Progenitor cell of endocrine pancreas (in vitro differentiated cells): ENCODE results near the gene ROBO2. TPM values are rescaled to one million over a fixed set of nuclear protein-coding genes. Genes with fewer than 3 reads are reported as not detected.

ENCODE experiments used
- DNase-seq: peaks from one replicate; pipeline ENCODE4 v3.0.0; 2021; ENCODE audit warnings: low spot score; ENCODE audit not compliant: unreplicated experiment
- H3K27ac Mint-ChIP-seq: 2 replicates; pipeline ENCODE4 v1.8.0; 2021; ENCODE audit warnings: mild to moderate bottlenecking, moderate library complexity, mixed read lengths
- H3K27me3 Mint-ChIP-seq: 2 replicates; pipeline ENCODE4 v1.8.0; 2021; ENCODE audit warnings: mixed read lengths
- H3K36me3 Mint-ChIP-seq: 2 replicates; pipeline ENCODE4 v1.8.0; 2022; ENCODE audit warnings: mixed read lengths; ENCODE audit not compliant: insufficient read depth
- H3K4me1 Mint-ChIP-seq: 2 replicates; pipeline ENCODE4 v1.8.0; 2021; ENCODE audit warnings: low read depth, mixed read lengths
- H3K4me3 Mint-ChIP-seq: 2 replicates; pipeline ENCODE4 v1.8.0; 2021; ENCODE audit warnings: low read depth, mild to moderate bottlenecking, moderate library complexity, mixed read lengths
- H3K9me3 Mint-ChIP-seq: 2 replicates; pipeline ENCODE4 v1.8.0; 2021; ENCODE audit warnings: low read depth, mixed read lengths
- total RNA-seq: library from RNA; stranded (reverse); gene quantifications from 2 replicates; pipeline ENCODE4 v1.2.1, GENCODE V29; 2021
- TF ChIP-seq, protein P1 (sequence below): fragments of 200-600 bp; sonication (generic); IDR thresholded peaks from one replicate; pipeline ENCODE4 v1.5.0; 2021; ENCODE audit warnings: antibody characterized with exemption, mild to moderate bottlenecking; ENCODE audit not compliant: unreplicated experiment

ROBO2 gene
- total RNA-seq, 1 donor from 2014 or later = 75.2 TPM

DNA sequence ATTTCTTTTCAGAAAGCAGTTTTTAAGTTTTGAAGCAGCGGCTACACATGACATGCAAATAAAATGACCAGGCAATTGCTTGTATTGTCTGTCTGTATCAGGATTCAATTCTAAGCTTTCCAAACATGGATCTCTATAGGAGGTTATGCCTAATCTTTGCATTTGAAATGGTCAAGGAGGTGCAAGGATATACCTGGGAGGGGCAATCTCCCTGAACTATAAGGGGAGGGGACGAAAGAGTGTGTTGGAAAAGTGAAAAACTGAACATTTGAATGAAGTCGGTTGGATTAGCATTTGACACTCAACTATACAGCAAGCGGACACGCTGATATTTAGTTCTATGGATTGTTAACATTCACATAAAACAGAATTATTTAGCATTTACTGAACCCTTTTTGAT, 11.7 kb downstream of the ROBO2 start:
- Mint-ChIP-seq H3K27me3 (no peaks in the 10 kb centered on the region), H3K9me3 (peaks cover 6% of the 10 kb centered on the region), H3K36me3 (peaks cover 6% of the 10 kb centered on the region), H3K4me1 (peaks cover 31% of the 10 kb centered on the region), H3K4me3 (no peak overlapping the region), H3K27ac (peak overlapping the region; percentile 79)
- TF ChIP-seq, protein P1, sequence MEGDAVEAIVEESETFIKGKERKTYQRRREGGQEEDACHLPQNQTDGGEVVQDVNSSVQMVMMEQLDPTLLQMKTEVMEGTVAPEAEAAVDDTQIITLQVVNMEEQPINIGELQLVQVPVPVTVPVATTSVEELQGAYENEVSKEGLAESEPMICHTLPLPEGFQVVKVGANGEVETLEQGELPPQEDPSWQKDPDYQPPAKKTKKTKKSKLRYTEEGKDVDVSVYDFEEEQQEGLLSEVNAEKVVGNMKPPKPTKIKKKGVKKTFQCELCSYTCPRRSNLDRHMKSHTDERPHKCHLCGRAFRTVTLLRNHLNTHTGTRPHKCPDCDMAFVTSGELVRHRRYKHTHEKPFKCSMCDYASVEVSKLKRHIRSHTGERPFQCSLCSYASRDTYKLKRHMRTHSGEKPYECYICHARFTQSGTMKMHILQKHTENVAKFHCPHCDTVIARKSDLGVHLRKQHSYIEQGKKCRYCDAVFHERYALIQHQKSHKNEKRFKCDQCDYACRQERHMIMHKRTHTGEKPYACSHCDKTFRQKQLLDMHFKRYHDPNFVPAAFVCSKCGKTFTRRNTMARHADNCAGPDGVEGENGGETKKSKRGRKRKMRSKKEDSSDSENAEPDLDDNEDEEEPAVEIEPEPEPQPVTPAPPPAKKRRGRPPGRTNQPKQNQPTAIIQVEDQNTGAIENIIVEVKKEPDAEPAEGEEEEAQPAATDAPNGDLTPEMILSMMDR = no peak
- no peak for DNase-seq

DNA sequence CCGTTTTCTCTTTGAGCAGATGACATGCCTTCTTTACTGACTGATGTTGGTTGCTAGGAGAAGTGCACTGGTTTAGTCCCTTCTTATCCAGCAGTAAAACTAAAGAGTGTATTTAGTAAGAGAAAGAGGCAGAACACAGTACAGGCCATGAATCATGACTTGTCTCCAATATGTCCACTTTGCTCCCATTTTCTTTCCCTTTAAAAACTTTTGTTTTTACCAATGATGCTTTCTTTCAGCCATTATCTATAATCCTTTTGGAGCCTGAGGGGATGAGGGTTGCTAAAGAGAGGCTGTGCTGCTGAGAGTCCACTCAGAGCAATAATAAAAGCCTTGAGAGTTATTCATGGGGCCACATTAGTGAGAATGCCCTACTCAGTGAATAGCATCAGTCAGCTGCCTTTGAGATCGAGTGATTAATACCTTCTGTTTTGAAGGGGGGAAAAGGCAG, 12.2 kb downstream of the ROBO2 start:
- no peaks in the 10 kb centered on the region for H3K27me3 Mint-ChIP-seq
- TF ChIP-seq, protein P1 = no peak
- peaks cover 31% of the 10 kb centered on the region for H3K4me1 Mint-ChIP-seq
- H3K9me3 Mint-ChIP-seq = peaks cover 2% of the 10 kb centered on the region
- DNase-seq = no peak
- peak overlapping the region; percentile 79 for H3K27ac Mint-ChIP-seq
- peaks cover 5% of the 10 kb centered on the region for H3K36me3 Mint-ChIP-seq
- no peak overlapping the region for H3K4me3 Mint-ChIP-seq

DNA sequence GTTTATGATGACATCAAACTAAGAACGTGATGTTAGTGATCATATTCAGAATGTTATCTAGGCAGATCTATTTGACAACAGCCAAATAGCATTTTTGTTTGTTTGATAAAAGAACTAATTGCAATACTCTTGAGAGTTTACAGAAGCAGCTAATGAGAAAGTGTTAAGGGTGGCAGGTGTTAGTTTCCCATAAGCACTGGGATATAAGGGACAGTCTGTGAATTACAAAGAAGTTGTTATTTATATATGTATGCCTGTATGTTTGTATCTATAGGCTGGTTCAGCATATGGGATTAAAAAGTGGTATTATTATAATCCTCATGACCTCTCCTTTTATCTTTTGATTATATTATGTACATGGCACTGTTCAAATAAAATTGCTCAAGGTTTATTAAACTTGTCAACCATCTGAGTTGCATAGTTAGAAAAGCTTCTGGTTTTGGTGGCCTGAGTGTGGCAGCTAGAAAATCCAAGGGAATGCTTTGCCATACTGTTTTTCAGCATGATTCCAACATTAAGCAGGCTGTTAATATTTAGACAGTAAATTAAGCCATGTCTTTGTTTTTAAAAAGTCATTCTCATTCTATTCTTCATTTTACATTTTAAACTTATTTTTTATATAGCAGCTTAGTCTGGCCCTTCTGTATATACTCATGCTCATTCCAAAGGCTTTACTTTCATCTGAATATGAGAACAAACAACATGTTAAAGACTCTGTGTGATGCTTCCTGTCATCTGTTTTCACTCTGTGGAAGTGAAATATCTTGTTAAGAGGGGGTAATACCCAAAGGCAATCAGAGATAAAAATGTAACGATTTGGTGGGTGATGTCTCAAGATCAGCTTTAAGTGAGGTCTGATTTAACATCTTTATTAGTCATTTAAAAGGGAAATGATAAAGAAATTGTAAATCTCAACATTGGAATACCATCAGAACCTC, 13.1 kb downstream of the ROBO2 start:
- Mint-ChIP-seq H3K27ac (peak overlapping the region; percentile 61), H3K4me1 (peaks cover 31% of the 10 kb centered on the region), H3K36me3 (peaks cover 5% of the 10 kb centered on the region), H3K27me3 (no peaks in the 10 kb centered on the region), H3K9me3 (peaks cover 2% of the 10 kb centered on the region), H3K4me3 (no peak overlapping the region)
- no peak for DNase-seq
- TF ChIP-seq, protein P1 = no peak

DNA sequence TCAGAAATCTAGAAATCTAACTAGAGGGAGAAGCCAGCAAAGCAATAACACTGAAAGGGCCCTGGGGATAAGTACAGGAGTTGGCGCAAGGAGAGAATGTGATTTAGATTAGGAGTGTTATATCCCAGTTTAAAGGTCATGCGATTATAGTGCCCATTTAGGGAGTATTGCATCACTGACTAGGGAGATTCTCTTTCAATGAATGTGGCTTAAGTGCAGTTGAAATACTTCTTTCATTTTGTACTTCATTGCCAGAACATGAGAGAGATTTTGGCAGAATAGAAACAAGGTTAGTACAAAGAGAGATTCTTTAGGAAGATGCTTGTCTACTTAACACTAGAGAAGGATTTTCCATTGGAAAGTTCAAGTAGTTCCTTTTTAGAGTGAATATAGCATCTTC, 13.9 kb downstream of the ROBO2 start:
- H3K4me1 Mint-ChIP-seq = peaks cover 27% of the 10 kb centered on the region

DNA sequence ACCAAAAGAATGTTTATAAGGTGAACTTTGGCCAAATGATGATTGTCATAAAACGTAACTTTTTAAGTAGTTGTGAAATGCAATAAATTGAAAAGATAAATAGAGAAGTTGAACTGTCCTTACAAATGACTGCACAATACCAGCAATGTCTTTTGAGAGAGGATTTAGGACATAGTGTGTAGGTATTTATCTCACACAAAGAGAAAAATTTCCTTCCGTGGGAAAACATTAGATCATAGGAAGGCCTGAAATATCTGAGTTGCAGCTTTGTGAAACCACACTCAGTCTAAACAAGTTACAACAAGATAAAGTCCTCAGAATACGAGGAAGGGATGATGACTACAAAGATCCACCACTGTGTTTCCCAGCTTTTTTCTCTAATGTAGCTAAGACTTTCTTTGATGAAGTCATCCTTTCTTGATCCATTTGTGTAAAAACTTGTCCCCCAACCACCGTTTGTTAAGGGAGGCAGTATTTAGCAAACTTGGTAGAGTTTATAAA, 16.0 kb downstream of the ROBO2 start:
- Mint-ChIP-seq H3K4me1 (peaks cover 31% of the 10 kb centered on the region), H3K4me3 (no peak overlapping the region), H3K36me3 (peaks cover 18% of the 10 kb centered on the region), H3K9me3 (peaks cover 9% of the 10 kb centered on the region), H3K27me3 (no peaks in the 10 kb centered on the region), H3K27ac (no peak overlapping the region)
- TF ChIP-seq, protein P1 = no peak
- DNase-seq = no peak

More for the DNA sequence above, 13.9 kb downstream of the ROBO2 start:
- TF ChIP-seq, protein P1 = no peak
- no peaks in the 10 kb centered on the region for H3K27me3 Mint-ChIP-seq
- DNase-seq = no peak
- no peak overlapping the region for H3K4me3 Mint-ChIP-seq
- peaks cover 4% of the 10 kb centered on the region for H3K36me3 Mint-ChIP-seq
- H3K9me3 Mint-ChIP-seq = no peaks in the 10 kb centered on the region
- H3K27ac Mint-ChIP-seq = peak overlapping the region; percentile 61
